ENCODE results near the gene DCAF4L1.

- TF ChIP-seq CTCF (IDR thresholded peaks at IDR 0.05) (no peak), POLR2A (IDR thresholded peaks at IDR 0.05) (no peak)
These were observed 38.0 kb upstream of the DCAF4L1 start for GRCh38 chr4:41943506-41943905.
